ENCODE data around the gene C1QC.

The C1QC gene

GRCh38 chr1:22689505-22689904, 46.1 kb downstream of the C1QC start:
- Mint-ChIP-seq H3K4me3 (no peak overlapping the region), H3K4me1 (ENCODE audit: low read depth) (no peaks in the 10 kb centered on the region), H3K9me3 (no peaks in the 10 kb centered on the region), H3K36me3 (ENCODE audit: low read depth) (no peaks in the 10 kb centered on the region), H3K27me3 (ENCODE audit: low read depth) (peaks cover 2% of the 10 kb centered on the region), H3K27ac (no peak overlapping the region)
- DNase-seq (ENCODE audit: low spot score): no peak

- no peaks in the 10 kb centered on the region for H3K27me3 Mint-ChIP-seq (ENCODE audit: low read depth)
- H3K36me3 Mint-ChIP-seq (ENCODE audit: low read depth): no peaks in the 10 kb centered on the region
- no peaks in the 10 kb centered on the region for H3K9me3 Mint-ChIP-seq
- no peak for DNase-seq (ENCODE audit: low spot score)
- no peak overlapping the region for H3K4me3 Mint-ChIP-seq
- H3K4me1 Mint-ChIP-seq (ENCODE audit: low read depth): no peaks in the 10 kb centered on the region
- H3K27ac Mint-ChIP-seq: no peak overlapping the region
These were observed 47.8 kb downstream of the C1QC start for GRCh38 chr1:22691031-22691753.

- H3K4me3 Mint-ChIP-seq: no peak overlapping the region
- H3K27me3 Mint-ChIP-seq (ENCODE audit: low read depth): no peaks in the 10 kb centered on the region
- no peaks in the 10 kb centered on the region for H3K36me3 Mint-ChIP-seq (ENCODE audit: low read depth)
- H3K4me1 Mint-ChIP-seq (ENCODE audit: low read depth): no peaks in the 10 kb centered on the region
- H3K9me3 Mint-ChIP-seq: no peaks in the 10 kb centered on the region
- DNase-seq (ENCODE audit: low spot score): no peak
- H3K27ac Mint-ChIP-seq: no peak overlapping the region
These were observed 50.7 kb downstream of the C1QC start for GRCh38 chr1:22694172-22694571.

DNA sequence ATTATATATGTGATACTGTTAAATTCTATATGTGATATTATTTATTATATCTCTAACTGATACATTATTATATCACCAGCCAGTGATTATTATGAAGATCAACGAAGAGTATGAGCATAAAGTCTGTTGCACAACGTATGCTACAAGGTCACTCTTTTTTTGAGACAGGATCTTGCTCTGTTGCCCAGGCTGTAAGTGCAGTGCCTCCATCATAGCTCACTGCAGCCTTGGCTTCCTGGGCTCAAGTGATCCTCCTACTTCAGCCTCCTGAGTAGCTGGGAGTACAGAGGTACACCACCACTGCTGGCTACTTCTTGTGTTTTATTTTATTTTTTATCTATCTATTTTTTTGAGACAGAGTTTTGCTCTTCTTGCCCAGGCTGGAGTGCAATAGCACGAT, 53.2 kb downstream of the C1QC start:
- Mint-ChIP-seq H3K4me3 (no peak overlapping the region), H3K9me3 (no peaks in the 10 kb centered on the region), H3K4me1 (ENCODE audit: low read depth) (no peaks in the 10 kb centered on the region), H3K27me3 (ENCODE audit: low read depth) (no peaks in the 10 kb centered on the region), H3K36me3 (ENCODE audit: low read depth) (no peaks in the 10 kb centered on the region), H3K27ac (no peak overlapping the region)
- no peak for DNase-seq (ENCODE audit: low spot score)
